Adrenal gland (tissue), 5 donors: Measurements from ENCODE around the gene MEGF11.

Experiments used
- POLR2A ChIP-seq, 2 donors: fragments of 450-650 bp; IDR thresholded peaks; one replicate each; pipeline ENCODE4 v1.6.1; 2017; ENCODE audit warnings: antibody characterized with exemption in 2 of 2, mild to moderate bottlenecking in 2 of 2, moderate library complexity in 1 of 2
- TF ChIP-seq, protein P1 (sequence below), 6 experiments: fragments of 450-650 bp in 4 of 6; fragments of 200-600 bp in 2 of 6; sonication (generic) in 1 of 6; IDR thresholded peaks; 1 replicate in 5 of 6; 2 replicates in 1 of 6; pipeline versions ENCODE4 v1.5.1 to v1.8.0; 2016 to 2021; ENCODE audit warnings: antibody characterized with exemption in 6 of 6, mild to moderate bottlenecking in 2 of 6, moderate library complexity in 1 of 6
- donor health status: DM: no; HTN: no; CAD: no.

- TF ChIP-seq, protein P1, sequence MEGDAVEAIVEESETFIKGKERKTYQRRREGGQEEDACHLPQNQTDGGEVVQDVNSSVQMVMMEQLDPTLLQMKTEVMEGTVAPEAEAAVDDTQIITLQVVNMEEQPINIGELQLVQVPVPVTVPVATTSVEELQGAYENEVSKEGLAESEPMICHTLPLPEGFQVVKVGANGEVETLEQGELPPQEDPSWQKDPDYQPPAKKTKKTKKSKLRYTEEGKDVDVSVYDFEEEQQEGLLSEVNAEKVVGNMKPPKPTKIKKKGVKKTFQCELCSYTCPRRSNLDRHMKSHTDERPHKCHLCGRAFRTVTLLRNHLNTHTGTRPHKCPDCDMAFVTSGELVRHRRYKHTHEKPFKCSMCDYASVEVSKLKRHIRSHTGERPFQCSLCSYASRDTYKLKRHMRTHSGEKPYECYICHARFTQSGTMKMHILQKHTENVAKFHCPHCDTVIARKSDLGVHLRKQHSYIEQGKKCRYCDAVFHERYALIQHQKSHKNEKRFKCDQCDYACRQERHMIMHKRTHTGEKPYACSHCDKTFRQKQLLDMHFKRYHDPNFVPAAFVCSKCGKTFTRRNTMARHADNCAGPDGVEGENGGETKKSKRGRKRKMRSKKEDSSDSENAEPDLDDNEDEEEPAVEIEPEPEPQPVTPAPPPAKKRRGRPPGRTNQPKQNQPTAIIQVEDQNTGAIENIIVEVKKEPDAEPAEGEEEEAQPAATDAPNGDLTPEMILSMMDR (IDR thresholded peaks at IDR 0.05): no peak
- no peak for TF ChIP-seq POLR2A (IDR thresholded peaks at IDR 0.05)
Measured at GRCh38 chr15:66221126-66221525, 32.4 kb downstream of the MEGF11 start.
